B cell (primary cell): ENCODE data around the gene GNA12. TPM values are rescaled to one million over a fixed set of nuclear protein-coding genes. Genes with fewer than 3 reads are reported as not detected.

Experiments used
- ATAC-seq: fragments of 200-7000 bp; cut with Tn5 transposase; one replicate; pipeline ENCODE4 v1.10.0; 2021; ENCODE audit warnings: low read depth, mild to moderate bottlenecking, moderate number of reproducible peaks, moderate library complexity
- CTCF ChIA-PET: fragments of 350-600 bp; sonication (Branson Sonifier 250); formaldehyde crosslinking; loops from one replicate; lab custom pipeline; 2021; ENCODE audit warnings: antibody characterized with exemption, inconsistent platforms; lab: Charles Lee
- POLR2A ChIA-PET: fragments of 350-600 bp; sonication (Branson Sonifier 250); formaldehyde crosslinking; loops from one replicate; lab custom pipeline; 2021; ENCODE audit warnings: antibody characterized with exemption; lab: Charles Lee
- DNase-seq: peaks from one replicate; pipeline ENCODE4 v3.0.0; 2013
- H2AFZ ChIP-seq: 2 replicates; pipeline ENCODE4 v1.6.1; 2012; ENCODE audit warnings: mild to moderate bottlenecking, low read depth, low read length; ENCODE audit not compliant: insufficient read depth, poor library complexity, severe bottlenecking
- H3K27ac ChIP-seq, 2 donors: 1 replicate in 1 of 2; 2 replicates in 1 of 2; pipeline ENCODE4 v1.5.1; 2012 to 2013; ENCODE audit warnings: low read length in 2 of 2, mild to moderate bottlenecking in 2 of 2, moderate library complexity in 1 of 2
- H3K27me3 ChIP-seq, 4 experiments: fragments of 200-600 bp in 1 of 4; sonication (generic) in 1 of 4; replicated peaks in 1 of 4; 1 replicate in 2 of 4; 2 replicates in 2 of 4; pipeline versions ENCODE4 v1.6.1 to v1.7.0; 2013 to 2016; ENCODE audit warnings: low read length in 3 of 4, mild to moderate bottlenecking in 2 of 4, mixed read lengths in 1 of 4, moderate library complexity in 1 of 4; ENCODE audit not compliant: insufficient read depth in 4 of 4, control insufficient read depth in 3 of 4; ENCODE audit errors: control extremely low read depth in 1 of 4
- H3K36me3 ChIP-seq, 2 experiments: replicated peaks in 1 of 2; 1 replicate in 1 of 2; 2 replicates in 1 of 2; pipeline versions ENCODE4 v1.6.1 to v1.7.1; 2013; ENCODE audit warnings: low read length in 1 of 2; ENCODE audit not compliant: insufficient read depth in 2 of 2, control insufficient read depth in 1 of 2; ENCODE audit errors: control extremely low read depth in 1 of 2, extremely low read depth in 1 of 2
- H3K4me1 ChIP-seq, 2 donors: fragments of 200-600 bp in 1 of 2; sonication (generic) in 1 of 2; 1 replicate in 1 of 2; 2 replicates in 1 of 2; pipeline versions ENCODE4 v1.5.1 to v1.6.1; 2013 to 2017; ENCODE audit warnings: low read length in 2 of 2; ENCODE audit not compliant: control insufficient read depth in 2 of 2, insufficient read depth in 2 of 2
- H3K4me2 ChIP-seq: replicated peaks from 2 replicates; pipeline ENCODE3; 2012; ENCODE audit warnings: mild to moderate bottlenecking, low read depth, low read length; ENCODE audit not compliant: poor library complexity, severe bottlenecking
- H3K4me3 ChIP-seq, 5 experiments: fragments of 200-600 bp in 1 of 5; sonication (generic) in 1 of 5; 1 replicate in 3 of 5; 2 replicates in 2 of 5; pipeline versions ENCODE4 v1.5.1 to v1.7.0; 2011 to 2016; ENCODE audit warnings: low read length in 4 of 5, mild to moderate bottlenecking in 4 of 5, low read depth in 2 of 5, control low read depth in 1 of 5, moderate library complexity in 1 of 5; ENCODE audit not compliant: insufficient read depth in 1 of 5; ENCODE audit errors: control extremely low read depth in 1 of 5, extremely low read depth in 1 of 5
- H3K79me2 ChIP-seq: fragments of 200-600 bp; sonication (generic); one replicate; pipeline ENCODE4 v1.6.0; 2016; ENCODE audit warnings: low read length; ENCODE audit not compliant: control insufficient read depth, insufficient read depth
- H3K9ac ChIP-seq: fragments of 200-600 bp; sonication (generic); 2 replicates; pipeline ENCODE4 v1.6.1; 2017; ENCODE audit warnings: mild to moderate bottlenecking, low read length, moderate library complexity
- H3K9me3 ChIP-seq, 3 donors: one replicate each; pipeline versions ENCODE4 v1.6.1 to v1.7.1; 2013; ENCODE audit warnings: low read length in 2 of 3; ENCODE audit not compliant: control insufficient read depth in 2 of 3, insufficient read depth in 1 of 3; ENCODE audit errors: control extremely low read depth in 1 of 3
- H4K20me1 ChIP-seq: 2 replicates; pipeline ENCODE4 v1.6.0; 2012; ENCODE audit warnings: mild to moderate bottlenecking, low read length; ENCODE audit not compliant: insufficient read depth, control insufficient read depth, poor library complexity, severe bottlenecking
- H3K27ac Mint-ChIP-seq: one replicate; pipeline ENCODE4 v1.8.0; 2021; ENCODE audit warnings: mixed read lengths
- H3K27me3 Mint-ChIP-seq: one replicate; pipeline ENCODE4 v1.8.0; 2021; ENCODE audit warnings: mixed read lengths
- H3K4me1 Mint-ChIP-seq: one replicate; pipeline ENCODE4 v1.8.0; 2021; ENCODE audit warnings: mixed read lengths
- H3K4me3 Mint-ChIP-seq: one replicate; pipeline ENCODE4 v1.8.0; 2021; ENCODE audit warnings: mixed read lengths
- H3K9me3 Mint-ChIP-seq: one replicate; pipeline ENCODE4 v1.8.0; 2022; ENCODE audit warnings: mixed read lengths; ENCODE audit not compliant: insufficient read depth
- CTCF ChIP-seq: fragments of 200-600 bp; IDR thresholded peaks from one replicate; pipeline ENCODE4 v1.8.0; 2022; ENCODE audit warnings: antibody characterized with exemption, mild to moderate bottlenecking
- EZH2 ChIP-seq: IDR thresholded peaks from 2 replicates; pipeline ENCODE4 v1.6.1; 2012; ENCODE audit warnings: borderline replicate concordance, low read depth, mild to moderate bottlenecking, moderate library complexity, low read length; ENCODE audit not compliant: insufficient read depth, poor library complexity, severe bottlenecking
- WGBS: methylation state at CpG from one replicate; pipeline ENCODE4 v1.1.5; 2013; ENCODE audit warnings: missing lambda C conversion rate; ENCODE audit not compliant: insufficient coverage; 5-methylcytosine and 5-hydroxymethylcytosine counted together
- intact Hi-C: fragments of 100-400 bp; cut with micrococcal nuclease; formaldehyde crosslinking; loops from one replicate; pipeline ENCODE4 v1.10.0; 2022
- polyA plus RNA-seq: library from polyadenylated mRNA; depleted of rRNA; stranded (reverse); fragments of >200 nt; gene quantifications from 2 replicates; pipeline ENCODE4 v1.2.3, GENCODE V29; 2012
- total RNA-seq, 2 donors: library from RNA; stranded (reverse); fragments of 120-200 nt in 1 of 2; gene quantifications; 1 replicate in 1 of 2; 2 replicates in 1 of 2; pipeline versions ENCODE4 v1.2.3 to v1.2.4, GENCODE V29; 2013 to 2022

GNA12 gene
- total and polyA plus RNA-seq, 2 donors (not counting 1 experiment from before 2014, with no cell fraction given): 34.6 to 110 TPM

GRCh38 chr7:2861509-2861908, 17.4 kb upstream of the GNA12 start:
- intact Hi-C loops: loop anchor here (10.0 kb wide), 1 partner anchor 203 kb away; no protein-coding TSS in a partner anchor
- H3K4me3 Mint-ChIP-seq: no peak overlapping the region
- POLR2A ChIA-PET: interaction anchor here (0.6 to 0.7 kb wide), 2 partner anchors 80 to 457 kb away, joined by 3 to 4 read pairs; no protein-coding TSS in a partner anchor
- CTCF ChIA-PET: interaction anchor here (1.1 kb wide), 1 partner anchor 293 kb away, joined by 6 read pairs; no protein-coding TSS in a partner anchor
- TF ChIP-seq CTCF (no peak), EZH2 (no peak)
- DNase-seq (no peak), ATAC-seq (no peak)
- H3K9me3 Mint-ChIP-seq: no peaks in the 10 kb centered on the region
- Histone ChIP-seq H3K9me3 (no peaks in the 10 kb centered on the region), H3K79me2 (no peaks in the 10 kb centered on the region), H3K27me3 (no peaks in the 10 kb centered on the region), H3K4me3 (no peak overlapping the region), H3K27ac (no peak overlapping the region), H3K36me3 (no peaks in the 10 kb centered on the region), H4K20me1 (no peaks in the 10 kb centered on the region), H3K4me2 (no peak overlapping the region), H2AFZ (no peak overlapping the region), H3K4me1 (peaks cover 13 to 28% of the 10 kb centered on the region in 2 donors), H3K9ac (no peak overlapping the region)
- no peaks in the 10 kb centered on the region for H3K27me3 Mint-ChIP-seq
- peaks cover 26% of the 10 kb centered on the region for H3K4me1 Mint-ChIP-seq
- WGBS: 92% methylated on average over 2 of the region's 4 CpGs
- H3K27ac Mint-ChIP-seq: no peak overlapping the region

- no peaks in the 10 kb centered on the region for H3K27me3 ChIP-seq
- H3K79me2 ChIP-seq: no peaks in the 10 kb centered on the region
- intact Hi-C loops: loop anchor here (10.0 kb wide), 1 partner anchor 204 kb away; no protein-coding TSS in a partner anchor
- Mint-ChIP-seq H3K4me3 (no peak overlapping the region), H3K9me3 (no peaks in the 10 kb centered on the region), H3K27ac (no peak overlapping the region), H3K4me1 (peaks cover 26% of the 10 kb centered on the region), H3K27me3 (no peaks in the 10 kb centered on the region)
- ChIA-PET CTCF (no interaction called here), POLR2A (no interaction called here)
- peaks cover 13 to 28% of the 10 kb centered on the region in 2 donors for H3K4me1 ChIP-seq
- no peak overlapping the region for H3K27ac ChIP-seq
- ATAC-seq (no peak), DNase-seq (no peak)
- H2AFZ ChIP-seq: no peak overlapping the region
- 97% methylated on average over 7 of the region's 14 CpGs for WGBS
- H3K9ac ChIP-seq: no peak overlapping the region
- TF ChIP-seq CTCF: no peak
- no peak for TF ChIP-seq EZH2
- H4K20me1 ChIP-seq: no peaks in the 10 kb centered on the region
- no peaks in the 10 kb centered on the region for H3K9me3 ChIP-seq
- no peaks in the 10 kb centered on the region for H3K36me3 ChIP-seq
- no peak overlapping the region for H3K4me2 ChIP-seq
- H3K4me3 ChIP-seq: no peak overlapping the region
These were observed 16.6 kb upstream of the GNA12 start for GRCh38 chr7:2860627-2861133.
